ENCODE results near the gene S1PR3.
A peak's percentile ranks its signal among the peaks of the same experiment; 100 is the strongest.
"Not testable (repeated sequence)": the region's sequence is repeated elsewhere in the genome, so short reads cannot be mapped to it uniquely, and the experiment has no call there.

The S1PR3 gene

DNA sequence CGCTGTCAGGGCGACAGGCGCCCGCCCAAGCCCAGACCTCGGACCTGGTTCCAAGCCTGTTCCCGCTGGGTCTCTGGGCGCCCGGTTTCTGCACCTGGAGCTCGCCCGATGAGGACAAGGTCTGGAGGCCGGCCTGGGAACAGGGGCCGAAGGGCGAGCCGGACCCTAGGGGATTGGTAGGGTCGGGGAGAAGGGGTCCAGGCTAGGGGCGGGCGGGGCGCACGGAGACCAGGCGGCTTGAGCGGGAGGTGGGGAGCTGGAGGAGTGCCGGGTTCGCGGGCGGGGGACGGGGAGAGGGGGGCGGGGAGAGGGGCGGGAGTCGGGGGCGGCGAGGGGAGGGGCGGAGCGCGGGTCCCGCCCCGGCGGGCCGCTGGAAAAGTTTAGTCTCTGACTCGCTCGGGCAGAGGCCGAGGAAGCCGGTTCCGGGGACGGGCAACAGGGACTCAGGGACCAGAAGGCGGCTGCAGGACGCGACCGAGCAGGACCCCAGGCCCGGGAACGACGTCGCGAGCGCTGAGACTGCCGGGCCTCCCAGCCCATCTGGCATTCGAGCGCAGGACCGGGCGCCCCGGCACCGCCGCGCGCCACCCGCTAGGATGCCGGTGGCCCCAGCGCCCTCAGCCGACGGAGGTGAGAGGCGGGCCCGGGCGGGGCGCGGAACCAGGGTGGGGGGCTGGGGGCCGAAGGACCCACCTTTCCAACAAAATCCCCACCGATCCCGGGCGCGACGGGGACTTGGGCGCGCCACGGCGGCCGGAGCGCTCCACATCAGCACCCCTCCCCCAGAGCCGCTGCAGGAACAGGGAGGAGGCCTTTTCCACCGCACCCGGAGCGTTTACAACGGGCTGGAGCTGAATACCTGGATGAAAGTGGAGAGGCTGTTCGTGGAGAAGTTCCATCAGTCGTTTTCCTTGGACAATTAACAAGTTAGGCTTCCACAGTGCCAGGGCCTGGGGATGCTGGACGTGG is at the start of gene S1PR3:
S1PR3 (plus strand) TSS at position 403 of the 969 bp plus-strand sequence. CDS start 9,733 bp downstream, outside the sequence.
- peak within 1 kb of the TSS; percentile 64 for H3K4me3 ChIP-seq (ENCODE audit: low read depth, low read length)
- TF ChIP-seq, protein P1, sequence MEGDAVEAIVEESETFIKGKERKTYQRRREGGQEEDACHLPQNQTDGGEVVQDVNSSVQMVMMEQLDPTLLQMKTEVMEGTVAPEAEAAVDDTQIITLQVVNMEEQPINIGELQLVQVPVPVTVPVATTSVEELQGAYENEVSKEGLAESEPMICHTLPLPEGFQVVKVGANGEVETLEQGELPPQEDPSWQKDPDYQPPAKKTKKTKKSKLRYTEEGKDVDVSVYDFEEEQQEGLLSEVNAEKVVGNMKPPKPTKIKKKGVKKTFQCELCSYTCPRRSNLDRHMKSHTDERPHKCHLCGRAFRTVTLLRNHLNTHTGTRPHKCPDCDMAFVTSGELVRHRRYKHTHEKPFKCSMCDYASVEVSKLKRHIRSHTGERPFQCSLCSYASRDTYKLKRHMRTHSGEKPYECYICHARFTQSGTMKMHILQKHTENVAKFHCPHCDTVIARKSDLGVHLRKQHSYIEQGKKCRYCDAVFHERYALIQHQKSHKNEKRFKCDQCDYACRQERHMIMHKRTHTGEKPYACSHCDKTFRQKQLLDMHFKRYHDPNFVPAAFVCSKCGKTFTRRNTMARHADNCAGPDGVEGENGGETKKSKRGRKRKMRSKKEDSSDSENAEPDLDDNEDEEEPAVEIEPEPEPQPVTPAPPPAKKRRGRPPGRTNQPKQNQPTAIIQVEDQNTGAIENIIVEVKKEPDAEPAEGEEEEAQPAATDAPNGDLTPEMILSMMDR (IDR thresholded peaks at IDR 0.05; ENCODE audit: low read depth, low read length, missing control alignments), result peak; percentile 18

DNA sequence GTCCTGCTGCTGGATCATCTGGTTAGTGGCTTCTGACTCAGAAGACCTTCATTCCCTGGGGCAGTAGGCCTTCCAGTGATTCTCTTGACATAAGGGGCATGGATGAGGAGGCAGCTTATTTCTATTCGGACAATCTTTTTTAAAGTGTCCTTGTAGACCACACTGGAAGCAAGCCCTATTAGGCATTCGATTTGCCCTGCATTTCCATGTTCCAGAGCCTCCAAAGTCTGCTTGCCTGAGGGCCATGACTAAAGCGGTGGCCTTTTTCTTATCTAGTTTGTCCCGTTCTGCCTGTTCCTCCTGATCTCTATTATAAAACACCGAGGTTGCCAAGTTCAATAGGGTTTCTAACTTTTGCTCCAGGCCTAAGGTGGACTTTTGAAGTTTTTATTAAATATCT is 49.7 kb upstream of the S1PR3 start:
- DNase-seq (ENCODE audit: low read depth); in situ Hi-C loops (cut with HindIII; ENCODE audit: low sequenced_read_pairs); H3K4me3 ChIP-seq (ENCODE audit: low read depth, low read length): not testable (repeated sequence)

More for the DNA sequence above, at the start of gene S1PR3:
- DNase-seq (ENCODE audit: low read depth), result no peak
- in situ Hi-C loops (cut with HindIII; ENCODE audit: low sequenced_read_pairs), result no loop called here

DNA sequence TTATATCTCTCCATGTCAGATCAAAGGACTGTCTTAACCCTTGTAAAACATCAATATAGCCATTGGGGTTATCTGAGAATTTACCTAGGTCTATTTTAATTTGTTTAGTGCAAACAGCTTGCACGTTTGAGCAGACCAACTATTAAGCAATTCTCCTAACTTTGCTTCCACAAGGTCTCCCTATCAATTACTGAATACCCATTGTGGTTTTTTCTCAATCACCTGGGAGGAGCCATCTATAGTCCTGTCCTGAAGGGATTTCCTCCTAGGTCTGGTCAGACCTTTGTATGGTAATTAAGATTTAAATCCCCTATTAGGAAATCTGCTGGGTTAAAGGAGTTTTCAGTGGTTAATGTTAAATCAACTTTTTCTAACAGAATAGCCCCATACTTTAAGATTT is 48.9 kb upstream of the S1PR3 start:
- TF ChIP-seq, protein P1 (IDR thresholded peaks at IDR 0.05; ENCODE audit: low read depth, low read length, missing control alignments), result no peak
- DNase-seq (ENCODE audit: low read depth), result no peak
- H3K4me3 ChIP-seq (ENCODE audit: low read depth, low read length), result no peak overlapping the region
- in situ Hi-C loops (cut with HindIII; ENCODE audit: low sequenced_read_pairs), result no loop called here

DNA sequence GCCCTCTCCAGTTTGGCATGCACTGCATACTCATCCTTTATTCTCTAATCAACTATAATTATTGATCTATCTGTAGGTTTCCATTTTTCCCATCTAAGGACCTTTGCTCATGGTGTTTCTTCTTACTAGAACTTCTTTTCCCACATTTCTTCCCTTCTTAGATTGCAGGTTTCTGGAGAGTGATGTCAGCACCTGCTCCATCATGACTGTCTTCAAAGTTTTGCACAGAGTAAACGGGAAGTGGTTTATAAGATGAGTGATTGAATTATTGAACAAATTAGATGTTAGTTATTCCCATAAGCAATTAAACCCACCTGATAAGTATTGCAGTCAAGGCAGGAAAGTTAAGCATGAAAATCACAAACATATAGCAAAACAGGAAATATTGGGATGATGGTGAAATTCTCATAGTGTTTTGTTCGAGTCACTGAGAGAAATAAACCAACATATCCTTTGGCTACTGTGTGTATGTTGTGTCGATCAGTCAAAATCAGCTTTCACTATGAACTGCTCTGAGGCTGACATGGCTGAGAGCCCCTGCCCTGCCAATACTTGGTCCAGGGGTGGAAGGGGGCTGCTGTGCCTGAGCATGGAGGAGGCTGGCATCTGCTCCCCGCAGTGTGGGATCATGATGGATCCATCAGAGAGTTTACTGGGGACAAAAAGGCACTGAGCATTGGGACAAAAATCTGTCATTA is 45.5 kb upstream of the S1PR3 start:
- H3K4me3 ChIP-seq (ENCODE audit: low read depth, low read length), result no peak overlapping the region
- DNase-seq (ENCODE audit: low read depth), result no peak
- in situ Hi-C loops (cut with HindIII; ENCODE audit: low sequenced_read_pairs), result no loop called here
- TF ChIP-seq, protein P1 (IDR thresholded peaks at IDR 0.05; ENCODE audit: low read depth, low read length, missing control alignments), result no peak

DNA sequence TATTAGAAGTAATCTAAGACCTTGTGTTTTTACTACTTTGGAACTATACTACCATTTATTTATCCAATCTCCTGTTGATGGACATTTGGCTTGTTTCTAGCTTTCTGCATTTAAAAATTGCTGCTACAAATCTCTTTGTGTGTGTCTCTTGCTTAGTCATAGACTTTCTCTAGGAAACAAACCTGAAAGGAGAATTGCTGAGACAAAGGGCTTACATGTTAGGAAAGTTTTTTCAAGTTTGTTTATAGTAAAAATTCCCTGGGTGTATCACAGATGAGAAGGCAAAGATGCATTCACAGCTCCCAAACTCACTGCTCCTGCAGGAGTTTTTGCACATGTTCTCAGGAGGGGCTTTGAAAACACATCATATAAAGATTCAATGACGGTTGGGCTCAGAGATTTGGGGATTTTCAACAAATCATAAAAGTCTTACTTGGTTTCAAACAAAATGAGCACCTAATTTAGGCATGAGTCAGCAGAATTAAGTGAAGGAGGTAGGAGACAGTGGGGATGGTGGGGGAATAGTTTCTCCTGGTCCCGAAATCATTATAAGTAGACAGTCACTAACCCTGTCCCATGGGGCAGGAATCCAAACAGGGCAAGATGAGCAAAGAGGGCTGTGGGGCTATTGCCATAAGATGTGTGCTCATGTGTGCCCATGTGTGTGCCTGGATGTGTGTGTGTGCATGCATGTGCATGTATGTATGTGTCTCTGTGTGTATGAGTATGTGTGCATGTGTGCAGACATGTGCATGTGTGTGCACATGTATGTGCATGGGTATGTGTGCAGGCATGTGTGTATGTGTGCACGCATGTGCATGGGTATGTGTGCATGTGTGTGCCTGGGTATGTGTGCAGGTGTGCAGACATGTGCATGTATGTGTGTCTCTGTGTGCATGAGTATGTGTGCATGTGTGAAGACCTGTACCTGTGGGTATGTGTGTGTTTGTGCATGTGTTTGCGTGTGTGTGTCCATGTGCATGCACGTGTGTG is 43.4 kb upstream of the S1PR3 start:
- H3K4me3 ChIP-seq (ENCODE audit: low read depth, low read length), result no peak overlapping the region
- in situ Hi-C loops (cut with HindIII; ENCODE audit: low sequenced_read_pairs), result no loop called here
- TF ChIP-seq, protein P1 (IDR thresholded peaks at IDR 0.05; ENCODE audit: low read depth, low read length, missing control alignments), result no peak
- DNase-seq (ENCODE audit: low read depth), result no peak

DNA sequence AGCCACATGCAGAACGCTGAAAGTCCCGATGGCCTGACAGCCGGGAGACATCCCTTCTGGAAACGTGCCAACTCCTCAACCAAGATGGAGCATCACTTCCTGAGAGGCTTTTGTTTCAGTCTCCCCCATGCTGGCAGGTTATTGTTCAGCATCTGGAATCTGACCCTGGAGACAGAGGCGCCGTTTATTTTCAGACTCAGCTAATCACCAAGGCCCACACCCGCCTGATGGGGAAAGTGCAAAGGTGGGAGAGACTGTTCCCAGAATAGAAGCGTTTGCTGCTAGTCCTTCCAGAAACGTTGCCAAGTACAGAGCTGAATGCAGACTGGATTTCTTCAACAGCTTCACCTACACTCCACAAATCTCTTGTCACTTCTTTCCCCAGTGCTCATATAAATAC is 41.8 kb upstream of the S1PR3 start:
- DNase-seq (ENCODE audit: low read depth), result no peak
- TF ChIP-seq, protein P1 (IDR thresholded peaks at IDR 0.05; ENCODE audit: low read depth, low read length, missing control alignments), result no peak
- in situ Hi-C loops (cut with HindIII; ENCODE audit: low sequenced_read_pairs), result no loop called here
- no peak overlapping the region for H3K4me3 ChIP-seq (ENCODE audit: low read depth, low read length)

Data from astrocyte of the cerebellum (primary cell).